Sigmoid colon (tissue), 7 donors: ENCODE measurements around the gene CSK. TPM values are rescaled to one million over a fixed set of nuclear protein-coding genes. Genes with fewer than 3 reads are reported as not detected.

Source experiments
- DNase-seq: peaks from one replicate; pipeline ENCODE4 v3.0.0-alpha.2; 2019
- H3K27ac ChIP-seq, 4 donors: fragments of 200-600 bp; sonication (generic); one replicate each; pipeline ENCODE4 v1.5.1; 2016 to 2019; ENCODE audit warnings: mild to moderate bottlenecking in 1 of 4
- H3K27me3 ChIP-seq, 3 donors: fragments of 200-600 bp; sonication (generic); one replicate each; pipeline ENCODE4 v1.5.1; 2019; ENCODE audit warnings: mild to moderate bottlenecking in 1 of 3
- H3K36me3 ChIP-seq, 4 donors: fragments of 200-600 bp; sonication (generic); one replicate each; pipeline ENCODE4 v1.5.1; 2016 to 2019
- H3K4me1 ChIP-seq, 4 donors: fragments of 200-600 bp; sonication (generic); one replicate each; pipeline ENCODE4 v1.5.1; 2017 to 2019
- H3K4me3 ChIP-seq, 4 donors: fragments of 200-600 bp; sonication (generic); one replicate each; pipeline ENCODE4 v1.5.1; 2017 to 2019; ENCODE audit warnings: mild to moderate bottlenecking in 2 of 4, moderate library complexity in 1 of 4
- H3K9me3 ChIP-seq, 4 donors: fragments of 200-600 bp in 3 of 4; sonication (generic) in 3 of 4; one replicate each; pipeline versions ENCODE4 v1.5.1 to v1.6.1; 2013 to 2019
- CTCF ChIP-seq, 4 experiments: fragments of 450-650 bp in 3 of 4; fragments of 200-600 bp in 1 of 4; IDR thresholded peaks; one replicate each; pipeline ENCODE4 v1.5.1; 2016 to 2019; ENCODE audit warnings: antibody characterized with exemption in 4 of 4, mild to moderate bottlenecking in 3 of 4, moderate library complexity in 2 of 4
- EP300 ChIP-seq, 4 donors: sonication (generic); formaldehyde crosslinking; IDR thresholded peaks; one replicate each; pipeline ENCODE4 v1.6.1; 2017; ENCODE audit warnings: antibody characterized with exemption in 4 of 4
- POLR2A ChIP-seq, 2 donors: fragments of 450-650 bp; IDR thresholded peaks; one replicate each; pipeline ENCODE4 v1.6.1; 2016; ENCODE audit warnings: antibody characterized with exemption in 2 of 2, mild to moderate bottlenecking in 2 of 2, moderate library complexity in 2 of 2
- POLR2AphosphoS5 ChIP-seq, 4 donors: sonication (generic); formaldehyde crosslinking; IDR thresholded peaks; one replicate each; pipeline ENCODE4 v1.6.1; 2017; ENCODE audit warnings: antibody characterized with exemption in 4 of 4
- WGBS, 2 donors: extraction: QIAGEN DNeasy Blood & Tissue Kit; methylation state at CpG; one replicate each; pipeline ENCODE4 v1.1.7; 2013; 5-methylcytosine and 5-hydroxymethylcytosine counted together
- intact Hi-C: fragments of 100-400 bp; cut with DNase I; formaldehyde crosslinking; loops from one replicate; pipeline ENCODE4 v1.15.1; 2023
- polyA plus RNA-seq, 3 donors: library from polyadenylated mRNA; stranded (reverse); fragments of 200-250 nt; gene quantifications; one replicate each; pipeline ENCODE4 v1.2.3, GENCODE V29; 2013
- total RNA-seq, 4 donors: library from RNA; depleted of rRNA; stranded (reverse); fragments of >200 nt; gene quantifications; one replicate each; pipeline ENCODE4 v1.1.0, GENCODE V29; 2016
- donor health status: healthy with polysubstance abuse.
- donor health status: Bipolar disorder and iron deficiency.
- donor health status: healthy.

CSK gene
- total and polyA plus RNA-seq, 7 donors: 9.7 to 125 (median 22.4) TPM

DNA sequence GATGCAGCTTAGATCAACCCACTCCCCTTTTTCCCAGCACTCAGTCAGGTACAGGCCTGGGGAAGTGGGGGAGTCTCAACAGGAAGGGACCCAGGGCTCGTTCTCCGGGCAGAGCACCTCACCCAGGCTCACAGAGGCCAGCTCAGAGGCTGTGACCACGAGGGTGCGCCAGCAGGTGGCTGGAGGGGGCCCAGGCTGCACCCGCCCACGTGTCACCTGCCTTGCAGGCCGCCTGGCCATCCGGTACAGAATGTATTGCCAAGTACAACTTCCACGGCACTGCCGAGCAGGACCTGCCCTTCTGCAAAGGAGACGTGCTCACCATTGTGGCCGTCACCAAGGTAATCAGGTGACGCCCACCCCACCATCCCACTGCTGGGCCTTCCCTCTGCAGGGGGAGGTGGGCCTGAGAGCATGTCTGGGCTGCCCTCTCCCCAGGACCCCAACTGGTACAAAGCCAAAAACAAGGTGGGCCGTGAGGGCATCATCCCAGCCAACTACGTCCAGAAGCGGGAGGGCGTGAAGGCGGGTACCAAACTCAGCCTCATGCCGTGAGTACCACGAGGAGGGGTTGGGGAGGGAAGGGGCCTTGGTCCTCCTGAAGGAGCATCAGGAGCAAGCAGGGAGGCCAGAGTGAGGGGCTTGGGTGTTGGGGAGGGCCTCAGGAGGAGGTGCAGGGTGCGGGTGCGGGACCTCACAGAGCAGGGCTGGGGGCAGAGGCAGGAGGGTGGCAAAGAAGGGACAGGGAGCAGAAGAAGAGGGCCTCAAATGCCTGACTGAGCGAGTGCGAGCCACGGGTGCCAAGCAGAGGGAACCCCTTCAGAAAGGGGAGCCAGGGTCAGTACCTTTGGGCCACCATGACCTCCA lies 16.7 kb downstream of the CSK start:
- Histone ChIP-seq H3K36me3 (peaks cover 0 to 43% (median 9%) of the 10 kb centered on the region in 4 donors), H3K27me3 (no peaks in the 10 kb centered on the region), H3K9me3 (no peaks in the 10 kb centered on the region), H3K27ac (no peak overlapping the region), H3K4me3 (no peak overlapping the region), H3K4me1 (peaks cover 0 to 9% (median 5%) of the 10 kb centered on the region in 4 donors)
- intact Hi-C loops: no loop called here
- DNase-seq: peak; percentile 59
- WGBS, 2 donors: 53 to 64% methylated on average over 25 of the region's 25 CpGs
- TF ChIP-seq POLR2A (IDR thresholded peaks at IDR 0.05): no peak
- TF ChIP-seq CTCF (IDR thresholded peaks at IDR 0.05): no peak

GRCh38 chr15:74799255-74799855 lies 17.5 kb downstream of the CSK start:
- H3K9me3 ChIP-seq: no peaks in the 10 kb centered on the region
- intact Hi-C loops: no loop called here
- TF ChIP-seq EP300 (IDR thresholded peaks at IDR 0.05): no peak
- no peak for TF ChIP-seq CTCF (IDR thresholded peaks at IDR 0.05)
- no peak for TF ChIP-seq POLR2A (IDR thresholded peaks at IDR 0.05)
- TF ChIP-seq POLR2AphosphoS5 (IDR thresholded peaks at IDR 0.05): no peak
- H3K27ac ChIP-seq: no peak overlapping the region
- H3K27me3 ChIP-seq: no peaks in the 10 kb centered on the region
- H3K36me3 ChIP-seq: peaks cover 0 to 48% (median 9%) of the 10 kb centered on the region in 4 donors
- WGBS, 2 donors: 81 to 83% methylated on average over 16 of the region's 16 CpGs
- no peak overlapping the region for H3K4me3 ChIP-seq
- DNase-seq: peak; percentile 52
- H3K4me1 ChIP-seq: peaks cover 0 to 9% (median 5%) of the 10 kb centered on the region in 4 donors

- 20 to 38% methylated on average over 18 of the region's 18 CpGs for WGBS, 2 donors
- no peak overlapping the region for H3K4me3 ChIP-seq
- no peak overlapping the region for H3K27ac ChIP-seq
- TF ChIP-seq CTCF (IDR thresholded peaks at IDR 0.05) (peak; percentile 87 to 99 (median 93)), POLR2AphosphoS5 (IDR thresholded peaks at IDR 0.05) (no peak)
- peaks cover 0 to 48% (median 9%) of the 10 kb centered on the region in 4 donors for H3K36me3 ChIP-seq
- DNase-seq: peak; percentile 80
- H3K4me1 ChIP-seq: peaks cover 0 to 9% (median 5%) of the 10 kb centered on the region in 4 donors
- intact Hi-C loops: loop anchor here (1.0 kb wide), 2 partner anchors 18 to 29 kb away; partner anchors contain the start of gene CSK
- H3K27me3 ChIP-seq: no peaks in the 10 kb centered on the region
- no peaks in the 10 kb centered on the region for H3K9me3 ChIP-seq
These were observed 18.1 kb downstream of the CSK start for GRCh38 chr15:74799856-74800558.

DNA sequence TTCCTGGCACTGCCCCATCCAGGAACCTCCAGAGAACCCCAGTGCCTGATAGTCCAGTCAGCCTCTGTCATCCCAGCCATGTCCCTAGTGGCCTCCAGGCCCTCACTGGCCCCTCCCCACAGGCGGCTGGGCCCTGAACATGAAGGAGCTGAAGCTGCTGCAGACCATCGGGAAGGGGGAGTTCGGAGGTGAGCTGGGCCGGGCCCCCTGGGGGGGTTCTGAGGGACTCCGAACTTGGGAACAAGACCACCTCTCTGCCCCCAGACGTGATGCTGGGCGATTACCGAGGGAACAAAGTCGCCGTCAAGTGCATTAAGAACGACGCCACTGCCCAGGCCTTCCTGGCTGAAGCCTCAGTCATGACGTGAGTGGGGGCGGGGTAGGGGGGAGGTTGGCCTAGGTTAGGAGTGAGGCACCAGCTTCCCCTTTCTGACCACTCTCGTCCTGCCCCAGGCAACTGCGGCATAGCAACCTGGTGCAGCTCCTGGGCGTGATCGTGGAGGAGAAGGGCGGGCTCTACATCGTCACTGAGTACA lies 18.7 kb downstream of the CSK start:
- Histone ChIP-seq H3K27ac (no peak overlapping the region), H3K4me3 (no peak overlapping the region), H3K27me3 (no peaks in the 10 kb centered on the region), H3K36me3 (peaks cover 0 to 48% (median 9%) of the 10 kb centered on the region in 4 donors), H3K4me1 (peaks cover 0 to 9% (median 5%) of the 10 kb centered on the region in 4 donors), H3K9me3 (no peaks in the 10 kb centered on the region)
- no peak for DNase-seq
- WGBS, 2 donors: 82 to 88% methylated on average over 20 of the region's 20 CpGs
- intact Hi-C loops: loop anchor here (1.0 kb wide), 2 partner anchors 18 to 29 kb away; partner anchors contain the start of gene CSK
- TF ChIP-seq POLR2AphosphoS5 (IDR thresholded peaks at IDR 0.05) (no peak), CTCF (IDR thresholded peaks at IDR 0.05) (no peak), POLR2A (IDR thresholded peaks at IDR 0.05) (no peak), EP300 (IDR thresholded peaks at IDR 0.05) (no peak)
